Neural cell (in vitro differentiated cells): ENCODE results near the gene DAND5. TPM values are rescaled to one million over a fixed set of nuclear protein-coding genes. Genes with fewer than 3 reads are reported as not detected.

Experiments used
- H2AFZ ChIP-seq: fragments of 200-600, 300-800 bp; sonication (generic), shearing (Covaris generic); 2 replicates; pipeline ENCODE4 v1.6.0; 2014; ENCODE audit warnings: low read depth, mild to moderate bottlenecking, antibody characterized with exemption, low read length, moderate library complexity
- H3F3A ChIP-seq: fragments of 200-600 bp; shearing (Covaris generic); 2 replicates; pipeline ENCODE4 v1.6.1; 2016; ENCODE audit warnings: mild to moderate bottlenecking, moderate library complexity, mixed read lengths, antibody characterized with exemption, low read length; ENCODE audit not compliant: insufficient read depth, poor library complexity, severe bottlenecking
- H3K27ac ChIP-seq: fragments of 200-600, 300-800 bp; sonication (generic), shearing (Covaris generic); 2 replicates; pipeline ENCODE4 v1.5.1; 2014; ENCODE audit warnings: mild to moderate bottlenecking, low read length, moderate library complexity
- H3K27me3 ChIP-seq: fragments of 300-800, 200-600 bp; sonication (generic), shearing (Covaris generic); 2 replicates; pipeline ENCODE4 v1.6.0; 2014; ENCODE audit warnings: mild to moderate bottlenecking, low read depth, low read length, moderate library complexity; ENCODE audit not compliant: insufficient read depth
- H3K36me3 ChIP-seq: fragments of 300-800, 200-600 bp; sonication (generic), shearing (Covaris generic); 2 replicates; pipeline ENCODE4 v1.5.1; 2014; ENCODE audit warnings: mild to moderate bottlenecking, antibody characterized with exemption, low read length, moderate library complexity; ENCODE audit not compliant: insufficient read depth
- H3K4me2 ChIP-seq: fragments of 300-800, 200-600 bp; sonication (generic), shearing (Covaris generic); 2 replicates; pipeline ENCODE4 v1.6.0; 2014; ENCODE audit warnings: mild to moderate bottlenecking, low read length
- H3K4me3 ChIP-seq: fragments of 300-800, 200-600 bp; sonication (generic), shearing (Covaris generic); 2 replicates; pipeline ENCODE4 v1.5.1; 2014; ENCODE audit warnings: mild to moderate bottlenecking, low read length, moderate library complexity
- H3K79me2 ChIP-seq: fragments of 200-600 bp; shearing (Covaris generic); replicated peaks from 2 replicates; pipeline ENCODE4 v1.6.0; 2014; ENCODE audit warnings: mild to moderate bottlenecking, low read length, moderate library complexity; ENCODE audit not compliant: insufficient read depth
- H3K9ac ChIP-seq: fragments of 300-800, 200-600 bp; sonication (generic), shearing (Covaris generic); 2 replicates; pipeline ENCODE4 v1.6.1; 2016; ENCODE audit warnings: mild to moderate bottlenecking, low read length, mixed read lengths
- H3K9me2 ChIP-seq: fragments of 200-600 bp; shearing (Covaris generic); 2 replicates; pipeline ENCODE4 v1.6.1; 2016; ENCODE audit warnings: mild to moderate bottlenecking, low read length, mixed read lengths; ENCODE audit not compliant: insufficient read depth
- H3K9me3 ChIP-seq: fragments of 200-600, 300-800 bp; sonication (generic), shearing (Covaris generic); 2 replicates; pipeline ENCODE4 v1.6.1; 2016; ENCODE audit warnings: mild to moderate bottlenecking, mixed run types, low read length, moderate library complexity, mixed read lengths
- H4K20me1 ChIP-seq: fragments of 200-600 bp; shearing (Covaris generic); 2 replicates; pipeline ENCODE4 v1.6.1; 2016; ENCODE audit warnings: mild to moderate bottlenecking, mixed run types; ENCODE audit not compliant: insufficient read depth
- CTCF ChIP-seq: fragments of 450-650 bp; IDR thresholded peaks from 2 replicates; pipeline ENCODE4 v1.5.1; 2014; ENCODE audit warnings: antibody characterized with exemption, mild to moderate bottlenecking, moderate library complexity; ENCODE audit not compliant: poor library complexity, severe bottlenecking
- EP300 ChIP-seq: fragments of 450-650 bp; conservative IDR thresholded peaks from 2 replicates; pipeline ENCODE4 v1.6.1; 2014; ENCODE audit warnings: antibody characterized with exemption, mild to moderate bottlenecking, moderate library complexity; ENCODE audit not compliant: poor library complexity, severe bottlenecking
- EZH2 ChIP-seq: fragments of 200-600, 300-800 bp; shearing (Covaris generic), sonication (generic); IDR thresholded peaks from 2 replicates; pipeline ENCODE4 v1.6.1; 2014; ENCODE audit warnings: antibody characterized with exemption, low read length, borderline replicate concordance, mild to moderate bottlenecking; ENCODE audit not compliant: insufficient read depth, poor library complexity, severe bottlenecking
- MXI1 ChIP-seq: fragments of 450-650 bp; conservative IDR thresholded peaks from 2 replicates; pipeline ENCODE4 v1.6.1; 2014; ENCODE audit warnings: antibody characterized with exemption, mild to moderate bottlenecking; ENCODE audit not compliant: poor library complexity, severe bottlenecking
- POLR2AphosphoS5 ChIP-seq: IDR thresholded peaks from 2 replicates; pipeline ENCODE4 v1.6.1; 2012
- RAD21 ChIP-seq: fragments of 450-650 bp; conservative IDR thresholded peaks from 2 replicates; pipeline ENCODE4 v1.6.1; 2014; ENCODE audit warnings: antibody characterized with exemption, mild to moderate bottlenecking, moderate library complexity
- REST ChIP-seq: IDR thresholded peaks from 2 replicates; pipeline ENCODE4 v1.6.1; 2012; ENCODE audit warnings: borderline replicate concordance
- SMC3 ChIP-seq: fragments of 450-650 bp; conservative IDR thresholded peaks from 2 replicates; pipeline ENCODE4 v1.6.1; 2014; ENCODE audit warnings: antibody characterized with exemption, mild to moderate bottlenecking, moderate library complexity; ENCODE audit not compliant: poor library complexity
- TAF1 ChIP-seq: IDR thresholded peaks from 2 replicates; pipeline ENCODE4 v1.6.1; 2012; ENCODE audit warnings: low read depth
- polyA plus RNA-seq: library from polyadenylated mRNA; depleted of rRNA; stranded (reverse); fragments of >200 nt; gene quantifications from 2 replicates; pipeline ENCODE4 v1.2.3, GENCODE V29; 2014

Gene DAND5
- polyA plus RNA-seq, 1 donor from 2014 or later, result not detected

GRCh38 chr19:12967907-12968306 is 1.5 kb upstream of the DAND5 start:
- Histone ChIP-seq H3K9me2 (no peaks in the 10 kb centered on the region), H3K27ac (no peak overlapping the region), H3K4me3 (no peak overlapping the region), H3K27me3 (no peaks in the 10 kb centered on the region), H3K9me3 (no peaks in the 10 kb centered on the region), H3K4me2 (no peak overlapping the region), H2AFZ (no peak overlapping the region), H4K20me1 (no peaks in the 10 kb centered on the region), H3K9ac (no peak overlapping the region), H3K79me2 (no peaks in the 10 kb centered on the region), H3K36me3 (no peaks in the 10 kb centered on the region), H3F3A (no peaks in the 10 kb centered on the region)
- no peak for TF ChIP-seq EP300
- TF ChIP-seq EZH2, result no peak
- no peak for TF ChIP-seq MXI1
- TF ChIP-seq POLR2AphosphoS5, result no peak
- TF ChIP-seq REST, result no peak
- TF ChIP-seq RAD21, result no peak
- TF ChIP-seq CTCF, result no peak
- no peak for TF ChIP-seq TAF1
- no peak for TF ChIP-seq SMC3

- Histone ChIP-seq H3K9me3 (no peaks in the 10 kb centered on the region), H3K27me3 (no peaks in the 10 kb centered on the region), H3K4me3 (no peak overlapping the region), H4K20me1 (no peaks in the 10 kb centered on the region), H3K4me2 (no peak overlapping the region), H2AFZ (no peak overlapping the region), H3K79me2 (no peaks in the 10 kb centered on the region), H3K9me2 (no peaks in the 10 kb centered on the region), H3K9ac (no peak overlapping the region), H3K36me3 (no peaks in the 10 kb centered on the region), H3K27ac (no peak overlapping the region), H3F3A (no peaks in the 10 kb centered on the region)
- no peak for TF ChIP-seq REST
- no peak for TF ChIP-seq POLR2AphosphoS5
- TF ChIP-seq SMC3, result no peak
- no peak for TF ChIP-seq EZH2
- TF ChIP-seq MXI1, result no peak
- no peak for TF ChIP-seq CTCF
- TF ChIP-seq TAF1, result no peak
Observed at GRCh38 chr19:12970070-12970820, 869 bp downstream of the DAND5 start.
